ENCODE measurements around the gene CFAP77. TPM values are rescaled to one million over a fixed set of nuclear protein-coding genes. Genes with fewer than 3 reads are reported as not detected.
A peak's percentile ranks its signal among the peaks of the same experiment; 100 is the strongest.

CFAP77 gene
- total RNA-seq, 1 donor: under 0.01 TPM

GRCh38 chr9:132615774-132616173 lies 205.8 kb downstream of the CFAP77 start:
- H3K4me3 ChIP-seq (ENCODE audit: low read depth, low read length): no peak overlapping the region
- no peak for TF ChIP-seq CTCF (IDR thresholded peaks at IDR 0.05; ENCODE audit: insufficient read depth, low read depth, low read length)

GRCh38 chr9:132616725-132617124 lies 206.7 kb downstream of the CFAP77 start:
- TF ChIP-seq CTCF (IDR thresholded peaks at IDR 0.05; ENCODE audit: insufficient read depth, low read depth, low read length): no peak
- no peak overlapping the region for H3K4me3 ChIP-seq (ENCODE audit: low read depth, low read length)
- no peak for DNase-seq (ENCODE audit: low read depth)

More at GRCh38 chr9:132615774-132616173, 205.8 kb downstream of the CFAP77 start:
- DNase-seq (ENCODE audit: low read depth): no peak

GRCh38 chr9:132622159-132622558 lies 212.1 kb downstream of the CFAP77 start:
- no peak for TF ChIP-seq CTCF (IDR thresholded peaks at IDR 0.05; ENCODE audit: insufficient read depth, low read depth, low read length)
- peak; percentile 83 for DNase-seq (ENCODE audit: low read depth)
- H3K4me3 ChIP-seq (ENCODE audit: low read depth, low read length): no peak overlapping the region

Small RNA genes lying within 50 kb of the gene (small RNA-seq; reads per million reads assigned to genes)
- gene RNU5D-2P: not detected

Other genes with a start within 250 kb of the CFAP77 start
- gene NTNG2, start 248.2 kb upstream of the CFAP77 start, total RNA-seq: 0.86 and 1.9 TPM in 2 replicates
- 77.6 and 89.8 TPM in 2 replicates for gene SETX, start 55.2 kb upstream of the CFAP77 start, total RNA-seq
- gene TTF1, start 3.4 kb upstream of the CFAP77 start, total RNA-seq: 5.2 and 6.9 TPM in 2 replicates
- gene BARHL1, start 172.4 kb downstream of the CFAP77 start, total RNA-seq: not detected in 2 replicates

Measured in fibroblast of villous mesenchyme (primary cell).